Epithelial cell of esophagus (primary cell): Measurements from ENCODE around the gene GRB10.

Source experiments
- DNase-seq: peaks from one replicate; pipeline ENCODE4 v3.0.0; 2010; ENCODE audit warnings: low read depth
- H3K4me3 ChIP-seq: 2 replicates; pipeline ENCODE4 v1.5.1; 2011; ENCODE audit warnings: mild to moderate bottlenecking, low read length, control low read depth
- CTCF ChIP-seq: IDR thresholded peaks from 2 replicates; pipeline ENCODE4 v1.5.1; 2011; ENCODE audit warnings: low read depth, mild to moderate bottlenecking, low read length, control low read depth, inconsistent platforms; ENCODE audit not compliant: insufficient read depth; ENCODE audit errors: missing control alignments

Gene GRB10

GRCh38 chr7:50662996-50663395 lies 119.7 kb downstream of the GRB10 start:
- H3K4me3 ChIP-seq, result no peak overlapping the region
- DNase-seq, result no peak
- no peak for TF ChIP-seq CTCF

- no peak overlapping the region for H3K4me3 ChIP-seq
- no peak for DNase-seq
- TF ChIP-seq CTCF, result no peak
These were observed 120.5 kb downstream of the GRB10 start for GRCh38 chr7:50662041-50662694.

GRCh38 chr7:50661345-50662040 lies 121.2 kb downstream of the GRB10 start:
- no peak for DNase-seq
- no peak for TF ChIP-seq CTCF
- no peak overlapping the region for H3K4me3 ChIP-seq

GRCh38 chr7:50660830-50661175 lies 121.9 kb downstream of the GRB10 start:
- no peak for DNase-seq
- H3K4me3 ChIP-seq, result no peak overlapping the region
- no peak for TF ChIP-seq CTCF

GRCh38 chr7:50660040-50660829 lies 122.5 kb downstream of the GRB10 start:
- no peak overlapping the region for H3K4me3 ChIP-seq
- DNase-seq, result no peak
- TF ChIP-seq CTCF, result no peak

GRCh38 chr7:50659329-50659965 lies 123.2 kb downstream of the GRB10 start:
- DNase-seq, result no peak
- no peak overlapping the region for H3K4me3 ChIP-seq
- no peak for TF ChIP-seq CTCF
